HepG2 (cell line): ENCODE data around the gene MMP23B. TPM values are rescaled to one million over a fixed set of nuclear protein-coding genes. Genes with fewer than 3 reads are reported as not detected.

Experiments used
- ARID4A ChIP-seq: sonication (generic); formaldehyde crosslinking; IDR thresholded peaks from 2 replicates; pipeline ENCODE4 v1.5.0; 2020; ENCODE audit warnings: mild to moderate bottlenecking, missing genetic modification reagents, borderline replicate concordance
- ATF4 ChIP-seq, 2 experiments: fragments of 450-650 bp in 1 of 2; sonication (generic) in 1 of 2; formaldehyde crosslinking; IDR thresholded peaks; 2 replicates each; pipeline versions ENCODE4 v1.5.0 to v1.8.0; 2020 to 2022; ENCODE audit warnings: mild to moderate bottlenecking in 1 of 2, missing genetic modification reagents in 1 of 2
- EP300 ChIP-seq, 3 experiments: sonication (generic) in 1 of 3; formaldehyde crosslinking in 1 of 3; IDR thresholded peaks; 2 replicates each; pipeline versions ENCODE4 v1.5.1 to v1.6.1; 2011 to 2020; ENCODE audit warnings: low read depth in 2 of 3, low read length in 2 of 3, borderline replicate concordance in 1 of 3, improper control_type of control experiment in 1 of 3, mild to moderate bottlenecking in 1 of 3, missing genetic modification reagents in 1 of 3, moderate library complexity in 1 of 3
- FOXK1 ChIP-seq: sonication (generic); formaldehyde crosslinking; IDR thresholded peaks from 2 replicates; pipeline ENCODE4 v1.4.0; 2020; ENCODE audit warnings: low read depth, missing genetic modification reagents, borderline replicate concordance
- HNF1B ChIP-seq: sonication (generic); formaldehyde crosslinking; IDR thresholded peaks from 2 replicates; pipeline ENCODE4 v1.5.1; 2020; ENCODE audit warnings: mild to moderate bottlenecking, moderate library complexity, missing genetic modification reagents
- KAT8 ChIP-seq: IDR thresholded peaks from 2 replicates; pipeline ENCODE4 v1.6.1; 2016; ENCODE audit warnings: missing genetic modification reagents, missing compliant biosample characterization
- KLF15 ChIP-seq: sonication (generic); formaldehyde crosslinking; IDR thresholded peaks from 2 replicates; pipeline ENCODE4 v1.8.1; 2023; ENCODE audit warnings: borderline replicate concordance, mild to moderate bottlenecking, inconsistent platforms, missing genetic modification reagents, mixed read lengths
- MAX ChIP-seq: IDR thresholded peaks from 2 replicates; pipeline ENCODE4 v1.6.1; 2012; ENCODE audit warnings: inconsistent platforms
- MEIS1 ChIP-seq: sonication (generic); formaldehyde crosslinking; IDR thresholded peaks from 2 replicates; pipeline ENCODE4 v1.9.0; 2021; ENCODE audit warnings: mild to moderate bottlenecking, missing genetic modification reagents, moderate library complexity, borderline replicate concordance
- MLLT10 ChIP-seq: sonication (generic); formaldehyde crosslinking; IDR thresholded peaks from 2 replicates; pipeline ENCODE4 v1.4.0; 2020; ENCODE audit warnings: missing genetic modification reagents
- NR2C2 ChIP-seq: sonication (generic); formaldehyde crosslinking; IDR thresholded peaks from 2 replicates; pipeline ENCODE4 v1.4.0; 2020; ENCODE audit warnings: missing genetic modification reagents, mild to moderate bottlenecking, moderate library complexity, borderline replicate concordance
- PRDM15 ChIP-seq: sonication (generic); formaldehyde crosslinking; IDR thresholded peaks from 2 replicates; pipeline ENCODE4 v1.4.0; 2020; ENCODE audit warnings: missing genetic modification reagents
- ZNF101 ChIP-seq: sonication (generic); formaldehyde crosslinking; IDR thresholded peaks from 2 replicates; pipeline ENCODE4 v1.4.0; 2020; ENCODE audit warnings: mild to moderate bottlenecking, low read depth, missing genetic modification reagents, borderline replicate concordance
- ZSCAN29 ChIP-seq: sonication (generic); formaldehyde crosslinking; conservative IDR thresholded peaks from 2 replicates; pipeline ENCODE4 v1.4.0; 2020; ENCODE audit warnings: mild to moderate bottlenecking, missing genetic modification reagents
- polyA plus RNA-seq, 8 experiments: library from polyadenylated mRNA; depleted of rRNA in 3 of 8; stranded (reverse) in 7 of 8; unstranded in 1 of 8; fragments of >200 nt; fragmentation: Illumina TruSeq in 4 of 8; extraction: Trizol in 4 of 8; gene quantifications; 2 replicates each; pipeline versions ENCODE4 v1.2.1 to v1.2.3, GENCODE V29; 2011 to 2016; ENCODE audit warnings: low read depth in 4 of 8, missing spikeins in 1 of 8, mixed read lengths in 1 of 8; ENCODE audit not compliant: insufficient read depth in 1 of 8
- total RNA-seq, 5 experiments: library from RNA; depleted of rRNA; stranded (reverse); fragments of >200 nt; fragmentation: Illumina TruSeq; extraction: Trizol; gene quantifications; 2 replicates each; pipeline ENCODE4 v1.2.3, GENCODE V29; 2016; ENCODE audit warnings: low read depth in 1 of 5

Gene MMP23B
- total and polyA plus RNA-seq, 2 of the 13 experiments (the other 11 are each of a cell fraction or from before 2014, with no cell fraction given): 0.61 to 0.75 TPM

GRCh38 chr1:1678581-1679380, 46.8 kb downstream of the MMP23B start (continued):
- TF ChIP-seq MEIS1 (0 out of 2 replicates have a peak, but pooled peaks have one; percentile 84), FOXK1 (CRISPR knock-in tag) (0 out of 2 replicates have a peak, but pooled peaks have one; percentile 46), ARID4A (peak; percentile 62; the same call in 1 of the 2 replicates), PRDM15 (no peak), ZNF101 (CRISPR knock-in tag) (no peak), ATF4 (CRISPR knock-in tag; IDR thresholded peaks at IDR 0.05) (no peak), NR2C2 (CRISPR knock-in tag) (peak; percentile 94), HNF1B (peak; percentile 62), MLLT10 (no peak), EP300 (IDR thresholded peaks at IDR 0.05; ENCODE audit: low read depth in 2 of 2, low read length in 2 of 2) (peak in 1 of 2 experiments; percentile 33; a peak in 1 of 4 replicates), EP300 (CRISPR knock-in tag; IDR thresholded peaks at IDR 0.05; ENCODE audit: borderline replicate concordance) (peak; percentile 33), KLF15 (CRISPR knock-in tag) (0 out of 2 replicates have a peak, but pooled peaks have one; percentile 50), MAX (peak; percentile 92), KAT8 (CRISPR knock-in tag) (peak; percentile 86), ZSCAN29 (CRISPR knock-in tag) (0 out of 2 replicates have a peak, but pooled peaks have one; percentile 35)
